SK-N-SH (cell line): ENCODE measurements around the gene PALLD. TPM values are rescaled to one million over a fixed set of nuclear protein-coding genes. Genes with fewer than 3 reads are reported as not detected.
"Not testable (repeated sequence)": the region's sequence is repeated elsewhere in the genome, so short reads cannot be mapped to it uniquely, and the experiment has no call there.

Experiments
- CTCF ChIA-PET: fragments of 300-600, 350-600 bp; formaldehyde crosslinking; extraction: SDS; loops from one replicate; lab custom pipeline; 2021; lab: Yijun Ruan, JAX
- POLR2A ChIA-PET: fragments of 350-600 bp; sonication (Branson Sonifier 250); formaldehyde crosslinking; extraction: SDS; loops from one replicate; lab custom pipeline; 2020; ENCODE audit warnings: antibody characterized with exemption, inconsistent platforms; lab: Yijun Ruan, JAX
- DNase-seq: peaks from one replicate; pipeline ENCODE4 v3.0.0; 2012
- H2AFZ ChIP-seq: fragments of 200-600 bp; sonication (generic); 2 replicates; pipeline ENCODE4 v1.8.1; 2016; ENCODE audit warnings: antibody characterized with exemption, mild to moderate bottlenecking, low read depth
- H3F3A ChIP-seq: fragments of 200-600 bp; sonication (generic); replicated peaks from 2 replicates; pipeline ENCODE3; 2016; ENCODE audit warnings: antibody characterized with exemption, mild to moderate bottlenecking; ENCODE audit not compliant: insufficient read depth
- H3K27ac ChIP-seq, 2 experiments: fragments of 200-500 bp in 1 of 2; fragments of 200-600 bp in 1 of 2; sonication (Bioruptor generic) in 1 of 2; sonication (generic), shearing (Covaris generic) in 1 of 2; 2 replicates each; pipeline versions ENCODE4 v1.5.1 to v1.6.1; 2014 to 2016; ENCODE audit warnings: low read depth in 2 of 2, inconsistent platforms in 1 of 2, low read length in 1 of 2, mild to moderate bottlenecking in 1 of 2, mixed read lengths in 1 of 2
- H3K27me3 ChIP-seq: fragments of 200-600 bp; sonication (generic), shearing (Covaris generic); 2 replicates; pipeline ENCODE4 v1.6.1; 2016; ENCODE audit warnings: mixed run types; ENCODE audit not compliant: insufficient read depth
- H3K36me3 ChIP-seq, 2 experiments: fragments of 200-500 bp in 1 of 2; fragments of 200-600 bp in 1 of 2; sonication (Bioruptor generic) in 1 of 2; sonication (generic) in 1 of 2; replicated peaks in 1 of 2; 2 replicates each; pipeline versions ENCODE3 to v1.5.1; 2014 to 2016; ENCODE audit warnings: low read length in 1 of 2, mild to moderate bottlenecking in 1 of 2; ENCODE audit not compliant: insufficient read depth in 2 of 2, control insufficient read depth in 1 of 2
- H3K4me1 ChIP-seq, 2 experiments: fragments of 200-500 bp in 1 of 2; fragments of 200-600 bp in 1 of 2; sonication (Bioruptor generic) in 1 of 2; sonication (generic), shearing (Covaris generic) in 1 of 2; 2 replicates each; pipeline versions ENCODE4 v1.5.1 to v1.6.1; 2014 to 2016; ENCODE audit warnings: low read depth in 1 of 2, low read length in 1 of 2, mixed run types in 1 of 2; ENCODE audit not compliant: insufficient read depth in 2 of 2, control insufficient read depth in 1 of 2
- H3K4me2 ChIP-seq: fragments of 200-600 bp; sonication (generic), shearing (Covaris generic); 2 replicates; pipeline ENCODE4 v1.6.1; 2017; ENCODE audit warnings: mixed run types
- H3K4me3 ChIP-seq, 2 experiments: fragments of 200-500 bp in 1 of 2; fragments of 200-600 bp in 1 of 2; sonication (Bioruptor generic) in 1 of 2; sonication (generic), shearing (Covaris generic) in 1 of 2; 2 replicates each; pipeline versions ENCODE4 v1.5.1 to v1.8.1; 2014 to 2016; ENCODE audit warnings: low read depth in 2 of 2, inconsistent platforms in 1 of 2, low read length in 1 of 2, mild to moderate bottlenecking in 1 of 2, mixed read lengths in 1 of 2, moderate library complexity in 1 of 2
- H3K79me2 ChIP-seq: fragments of 200-600 bp; sonication (generic); 2 replicates; pipeline ENCODE4 v1.8.1; 2017; ENCODE audit warnings: mild to moderate bottlenecking; ENCODE audit not compliant: insufficient read depth
- H3K9ac ChIP-seq: fragments of 200-600 bp; sonication (generic); 2 replicates; pipeline ENCODE4 v1.6.1; 2017; ENCODE audit warnings: mixed run types
- H3K9me2 ChIP-seq: fragments of 200-600 bp; sonication (generic); 2 replicates; pipeline ENCODE4 v1.6.1; 2017; ENCODE audit warnings: mixed run types
- H3K9me3 ChIP-seq: fragments of 200-600 bp; sonication (generic); 2 replicates; pipeline ENCODE4 v1.6.1; 2017; ENCODE audit warnings: mixed run types, mild to moderate bottlenecking, moderate library complexity
- H4K20me1 ChIP-seq: fragments of 200-600 bp; sonication (generic); 2 replicates; pipeline ENCODE4 v1.6.1; 2017; ENCODE audit warnings: mild to moderate bottlenecking, mixed run types; ENCODE audit not compliant: insufficient read depth
- FOSL2 ChIP-seq: IDR thresholded peaks from 2 replicates; pipeline ENCODE4 v1.4.0; 2012; ENCODE audit warnings: low read depth, mild to moderate bottlenecking, moderate library complexity, borderline replicate concordance
- GATA2 ChIP-seq: sonication (generic); formaldehyde crosslinking; IDR thresholded peaks from 2 replicates; pipeline ENCODE4 v1.5.0; 2020; ENCODE audit warnings: mild to moderate bottlenecking, missing genetic modification reagents
- MXI1 ChIP-seq: IDR thresholded peaks from 2 replicates; pipeline ENCODE4 v1.6.1; 2012; ENCODE audit warnings: mild to moderate bottlenecking, low read depth, low read length, improper control_type of control experiment
- NRF1 ChIP-seq: IDR thresholded peaks from 2 replicates; pipeline ENCODE4 v1.6.1; 2012; ENCODE audit warnings: low read depth, mild to moderate bottlenecking, low read length
- SMC3 ChIP-seq: IDR thresholded peaks from 2 replicates; pipeline ENCODE4 v1.6.1; 2012; ENCODE audit warnings: low read depth, low read length, improper control_type of control experiment
- WGBS: methylation state at CpG from one replicate; pipeline ENCODE4 v1.1.6; 2017; ENCODE audit warnings: low lambda C conversion rate; 5-methylcytosine and 5-hydroxymethylcytosine counted together
- polyA plus RNA-seq, 3 experiments: library from polyadenylated mRNA; depleted of rRNA; stranded (reverse); fragments of >200 nt; gene quantifications; 2 replicates each; pipeline ENCODE4 v1.2.3, GENCODE V29; 2012
- TF ChIP-seq, protein P1 (sequence below): IDR thresholded peaks from 2 replicates; pipeline ENCODE4 v1.4.0; 2012; ENCODE audit warnings: low read depth

Gene PALLD
- polyA plus RNA-seq, 1 of the 3 experiments (the other 2 are of a cell fraction) = 33.0 TPM

GRCh38 chr4:168508683-168509082 is 11.8 kb downstream of the PALLD start (continued):
- TF ChIP-seq SMC3 (no peak), GATA2 (no peak)
- TF ChIP-seq, protein P1, sequence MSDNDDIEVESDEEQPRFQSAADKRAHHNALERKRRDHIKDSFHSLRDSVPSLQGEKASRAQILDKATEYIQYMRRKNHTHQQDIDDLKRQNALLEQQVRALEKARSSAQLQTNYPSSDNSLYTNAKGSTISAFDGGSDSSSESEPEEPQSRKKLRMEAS = no peak
- TF ChIP-seq, all 33 proteins: peak for 0

DNA sequence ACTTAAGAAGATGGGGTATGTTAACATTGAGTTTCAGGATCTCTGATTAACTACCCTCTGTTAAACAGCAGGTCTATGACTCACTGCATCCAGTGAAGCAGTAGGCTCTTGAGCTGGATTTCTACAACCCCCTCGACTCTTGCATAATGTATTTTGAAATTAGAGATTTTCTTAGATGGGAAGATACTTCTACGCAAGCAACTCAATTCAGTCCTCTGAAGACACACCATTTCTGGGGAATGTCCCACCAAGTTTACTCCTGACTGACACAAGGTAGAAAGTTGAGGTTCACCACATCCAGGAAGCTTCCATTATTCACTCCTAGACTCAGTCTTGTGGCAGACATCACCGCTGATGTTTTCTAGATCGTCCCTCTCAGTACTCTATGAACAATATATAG is 12.9 kb downstream of the PALLD start:
- H3K79me2 ChIP-seq = no peaks in the 10 kb centered on the region
- no peaks in the 10 kb centered on the region for H3K9me3 ChIP-seq
- ChIA-PET POLR2A (no interaction called here), CTCF (interaction anchor here (1.1 kb wide), 1 partner anchor 976 kb away, joined by 3 read pairs; no protein-coding TSS in a partner anchor)
- H3K9me2 ChIP-seq = no peaks in the 10 kb centered on the region
- H4K20me1 ChIP-seq = no peaks in the 10 kb centered on the region
- H3K9ac ChIP-seq = no peak overlapping the region
- H3K36me3 ChIP-seq = no peaks in the 10 kb centered on the region
- H3F3A ChIP-seq = peaks cover 4% of the 10 kb centered on the region
- H3K27me3 ChIP-seq = no peaks in the 10 kb centered on the region
- H3K4me1 ChIP-seq = no peaks in the 10 kb centered on the region; a peak in 2 of 4 replicates
- H2AFZ ChIP-seq = no peak overlapping the region
- H3K4me3 ChIP-seq = no peak overlapping the region
- TF ChIP-seq GATA2 (no peak), FOSL2 (peak; percentile 14; the same call in 1 of the 2 replicates), NRF1 (no peak)
- no peak for DNase-seq
- H3K4me2 ChIP-seq = no peak overlapping the region
- 77% methylated on average over 4 of the region's 4 CpGs for WGBS
- no peak overlapping the region for H3K27ac ChIP-seq

GRCh38 chr4:168511780-168512489 is 15.1 kb downstream of the PALLD start:
- ChIA-PET POLR2A (no interaction called here), CTCF (no interaction called here)
- no peak for TF ChIP-seq NRF1
- no peak for TF ChIP-seq MXI1

DNA sequence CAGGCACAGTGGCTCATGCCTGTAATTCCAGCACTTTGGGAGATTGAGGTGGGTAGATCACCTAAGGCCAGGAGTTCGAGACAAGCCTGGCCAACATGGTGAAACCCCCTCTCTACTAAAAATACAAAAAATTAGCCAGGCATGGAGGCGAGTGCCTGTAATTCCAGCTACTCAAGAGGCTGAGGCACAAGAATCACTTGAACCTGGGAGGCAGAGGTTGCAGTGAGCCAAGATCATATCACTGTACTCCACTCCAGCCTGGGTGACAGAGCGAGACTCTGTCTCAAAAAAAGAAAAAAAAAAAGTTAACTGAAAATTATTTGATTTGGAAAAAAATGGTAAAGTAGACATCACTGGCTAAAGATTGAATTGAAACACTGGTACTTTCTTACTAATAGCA is 17.0 kb downstream of the PALLD start:
- H3K9me2 ChIP-seq, H3K9me3 ChIP-seq, H3K27ac ChIP-seq, POLR2A ChIA-PET, H3F3A ChIP-seq, DNase-seq, H4K20me1 ChIP-seq, H3K4me1 ChIP-seq, H3K27me3 ChIP-seq, H3K4me3 ChIP-seq, H3K9ac ChIP-seq, H2AFZ ChIP-seq, H3K79me2 ChIP-seq, H3K4me2 ChIP-seq, H3K36me3 ChIP-seq: not testable (repeated sequence)
- 74% methylated on average over 3 of the region's 3 CpGs for WGBS
- CTCF ChIA-PET = interaction anchor here (0.7 to 4.4 kb wide), 18 partner anchors 8 to 495 kb away, joined by 3 to 48 read pairs (median 4); no protein-coding TSS in a partner anchor

More at GRCh38 chr4:168511780-168512489, 15.1 kb downstream of the PALLD start:
- no peak overlapping the region for H3K27ac ChIP-seq
- no peaks in the 10 kb centered on the region for H3K79me2 ChIP-seq
- H3K4me2 ChIP-seq = no peak overlapping the region
- DNase-seq = no peak
- H3K9me3 ChIP-seq = no peaks in the 10 kb centered on the region
- no peak overlapping the region for H3K9ac ChIP-seq
- WGBS = 91% methylated on average over 12 of the region's 13 CpGs
- H3K27me3 ChIP-seq = no peaks in the 10 kb centered on the region
- H3F3A ChIP-seq = peaks cover 6% of the 10 kb centered on the region
- H2AFZ ChIP-seq = no peak overlapping the region
- H3K36me3 ChIP-seq = no peaks in the 10 kb centered on the region
- no peaks in the 10 kb centered on the region for H3K9me2 ChIP-seq
- no peak overlapping the region for H3K4me3 ChIP-seq
- H3K4me1 ChIP-seq = peaks cover 0 to 4% of the 10 kb centered on the region in 2 experiments; a peak in 3 of 4 replicates
- no peaks in the 10 kb centered on the region for H4K20me1 ChIP-seq
